Liver (tissue), 9 donors: ENCODE data around the gene CSTPP1. TPM values are rescaled to one million over a fixed set of nuclear protein-coding genes. Genes with fewer than 3 reads are reported as not detected.

Experiments
- DNase-seq: peaks from one replicate; pipeline ENCODE4 v3.0.0-alpha.2; 2017; ENCODE audit warnings: low spot score
- H3K27ac ChIP-seq, 2 donors: one replicate each; pipeline ENCODE4 v1.7.0; 2013; ENCODE audit warnings: inconsistent platforms in 2 of 2, low read length in 2 of 2, control low read depth in 1 of 2, low read depth in 1 of 2, mild to moderate bottlenecking in 1 of 2
- H3K27me3 ChIP-seq, 4 donors: one replicate each; pipeline versions ENCODE4 v1.6.1 to v1.7.0; 2013; ENCODE audit warnings: low read length in 3 of 4, inconsistent platforms in 1 of 4, mild to moderate bottlenecking in 1 of 4, moderate library complexity in 1 of 4; ENCODE audit not compliant: control insufficient read depth in 4 of 4, insufficient read depth in 4 of 4
- H3K36me3 ChIP-seq, 4 donors: one replicate each; pipeline versions ENCODE4 v1.6.1 to v1.7.0; 2013; ENCODE audit warnings: low read length in 3 of 4, mild to moderate bottlenecking in 3 of 4, low read depth in 1 of 4, moderate library complexity in 1 of 4; ENCODE audit not compliant: control insufficient read depth in 4 of 4, insufficient read depth in 3 of 4
- H3K4me1 ChIP-seq, 4 donors: one replicate each; pipeline versions ENCODE4 v1.6.1 to v1.7.0; 2013; ENCODE audit warnings: low read length in 3 of 4, mild to moderate bottlenecking in 3 of 4, moderate library complexity in 1 of 4; ENCODE audit not compliant: control insufficient read depth in 4 of 4, insufficient read depth in 4 of 4
- H3K4me3 ChIP-seq, 3 donors: one replicate each; pipeline versions ENCODE4 v1.6.1 to v1.7.0; 2013; ENCODE audit warnings: low read length in 3 of 3, control low read depth in 1 of 3, low read depth in 1 of 3, mild to moderate bottlenecking in 1 of 3
- H3K9ac ChIP-seq, 2 donors: one replicate each; pipeline ENCODE4 v1.7.0; 2013; ENCODE audit warnings: low read length in 2 of 2, mild to moderate bottlenecking in 2 of 2, moderate library complexity in 2 of 2, control low read depth in 1 of 2, low read depth in 1 of 2
- H3K9me3 ChIP-seq, 4 donors: one replicate each; pipeline versions ENCODE4 v1.6.1 to v1.7.0; 2013; ENCODE audit warnings: low read length in 3 of 4; ENCODE audit not compliant: control insufficient read depth in 4 of 4
- EGR1 ChIP-seq, 2 donors: IDR thresholded peaks; 2 replicates each; pipeline ENCODE4 v1.6.1; 2016 to 2018; ENCODE audit warnings: antibody characterized with exemption in 2 of 2, low read depth in 2 of 2
- FOXA1 ChIP-seq: IDR thresholded peaks from 2 replicates; pipeline ENCODE4 v1.6.1; 2016; ENCODE audit warnings: antibody characterized with exemption
- FOXA2 ChIP-seq: IDR thresholded peaks from 2 replicates; pipeline ENCODE4 v1.6.1; 2016; ENCODE audit warnings: antibody characterized with exemption
- GABPA ChIP-seq, 2 donors: IDR thresholded peaks in 1 of 2; conservative IDR thresholded peaks in 1 of 2; 2 replicates each; pipeline ENCODE4 v1.6.1; 2016; ENCODE audit warnings: antibody characterized with exemption in 2 of 2, mild to moderate bottlenecking in 1 of 2, moderate library complexity in 1 of 2
- HNF4A ChIP-seq, 2 donors: conservative IDR thresholded peaks; 2 replicates each; pipeline ENCODE4 v1.6.1; 2016; ENCODE audit warnings: antibody characterized with exemption in 2 of 2, mild to moderate bottlenecking in 2 of 2
- HNF4G ChIP-seq: IDR thresholded peaks from 2 replicates; pipeline ENCODE4 v1.6.1; 2016; ENCODE audit warnings: antibody characterized with exemption
- JUND ChIP-seq, 2 donors: IDR thresholded peaks; 2 replicates each; pipeline ENCODE4 v1.6.1; 2016; ENCODE audit warnings: antibody characterized with exemption in 2 of 2
- NR2F2 ChIP-seq: IDR thresholded peaks from 2 replicates; pipeline ENCODE4 v1.6.1; 2016; ENCODE audit warnings: antibody characterized with exemption
- RAD21 ChIP-seq, 2 donors: IDR thresholded peaks; 2 replicates each; pipeline ENCODE4 v1.6.1; 2016; ENCODE audit warnings: antibody characterized with exemption in 2 of 2, mild to moderate bottlenecking in 2 of 2
- RXRA ChIP-seq, 2 donors: IDR thresholded peaks; 2 replicates each; pipeline ENCODE4 v1.6.1; 2017 to 2018; ENCODE audit warnings: antibody characterized with exemption in 2 of 2, mild to moderate bottlenecking in 1 of 2
- SP1 ChIP-seq: IDR thresholded peaks from 2 replicates; pipeline ENCODE4 v1.6.1; 2018; ENCODE audit warnings: antibody characterized with exemption, mild to moderate bottlenecking
- TAF1 ChIP-seq: conservative IDR thresholded peaks from 2 replicates; pipeline ENCODE4 v1.6.1; 2016; ENCODE audit warnings: antibody characterized with exemption, mild to moderate bottlenecking
- YY1 ChIP-seq: IDR thresholded peaks from 2 replicates; pipeline ENCODE4 v1.6.1; 2016; ENCODE audit warnings: antibody characterized with exemption, mild to moderate bottlenecking
- WGBS: extraction: QIAGEN DNeasy Blood & Tissue Kit; methylation state at CpG from one replicate; pipeline ENCODE4 v1.1.7; 2013; 5-methylcytosine and 5-hydroxymethylcytosine counted together
- polyA plus RNA-seq, 2 donors: library from polyadenylated mRNA; stranded (reverse) in 1 of 2; unstranded in 1 of 2; fragments of 200-250 nt in 1 of 2; fragments of >200 nt in 1 of 2; fragmentation: Nextera tagmentation in 1 of 2; extraction: Ambion mirVana in 1 of 2; gene quantifications; one replicate each; pipeline versions ENCODE4 v1.2.1 to v1.2.3, GENCODE V29; 2013 to 2015
- total RNA-seq, 2 donors: library from RNA; depleted of rRNA; stranded (reverse); fragments of >200 nt; gene quantifications; one replicate each; pipeline ENCODE4 v1.2.3, GENCODE V29; 2014
- TF ChIP-seq, protein P1 (sequence below): IDR thresholded peaks from 2 replicates; pipeline ENCODE4 v1.6.1; 2016; ENCODE audit warnings: antibody characterized with exemption
- TF ChIP-seq, protein P2 (sequence below): IDR thresholded peaks from 2 replicates; pipeline ENCODE4 v1.6.1; 2016; ENCODE audit warnings: antibody characterized with exemption
- TF ChIP-seq, protein P3 (sequence below): fragments of 150-350 bp; IDR thresholded peaks from 2 replicates; pipeline ENCODE4 v1.5.1; 2017; ENCODE audit warnings: improper control_type of control experiment, low read depth, low read length; ENCODE audit not compliant: missing input control
- TF ChIP-seq, protein P4 (sequence below): IDR thresholded peaks from 2 replicates; pipeline ENCODE4 v1.6.1; 2016; ENCODE audit warnings: antibody characterized with exemption
- TF ChIP-seq, protein P5 (sequence below): IDR thresholded peaks from 2 replicates; pipeline ENCODE4 v1.6.1; 2016; ENCODE audit warnings: antibody characterized with exemption, mild to moderate bottlenecking
- donor health status: healthy.
- donor health status: healthy.
- donor health status: healthy.
- donor health status: healthy.
- donor health status: healthy.

Gene CSTPP1
- total and polyA plus RNA-seq, 4 donors: 5.4 to 6.6 (median 5.7) TPM

DNA sequence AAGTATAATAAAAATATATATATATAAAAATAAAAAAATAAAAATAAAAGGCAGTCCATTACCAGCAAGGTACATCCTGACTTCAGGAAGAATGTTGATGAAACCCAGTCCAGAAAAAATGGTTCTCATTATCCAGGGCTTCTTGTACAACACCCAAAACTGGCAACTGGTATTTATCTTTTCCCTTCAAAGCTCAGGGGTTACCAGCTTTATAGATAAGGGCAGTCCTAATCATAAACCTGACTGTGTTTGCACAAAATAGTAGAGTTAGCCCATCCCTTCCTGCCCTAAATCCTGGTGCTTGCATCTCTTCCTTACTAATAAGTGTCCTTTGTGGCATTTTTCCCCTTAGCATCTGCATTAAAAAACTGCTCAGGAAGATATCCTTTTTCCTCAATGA is 97.5 kb downstream of the CSTPP1 start:
- no peaks in the 10 kb centered on the region for H3K27me3 ChIP-seq
- no peaks in the 10 kb centered on the region for H3K4me1 ChIP-seq
- H3K4me3 ChIP-seq: no peak overlapping the region
- no peak overlapping the region for H3K27ac ChIP-seq
- no peak for TF ChIP-seq RAD21 (IDR thresholded peaks at IDR 0.05)
- no peak for TF ChIP-seq HNF4A (conservative IDR thresholded peaks at IDR 0.05)
- TF ChIP-seq YY1: no peak
- TF ChIP-seq SP1: no peak
- no peak for TF ChIP-seq FOXA2
- TF ChIP-seq RXRA (IDR thresholded peaks at IDR 0.05): no peak
- TF ChIP-seq GABPA (IDR thresholded peaks at IDR 0.05 in 1 of 2, conservative IDR thresholded peaks at IDR 0.05 in 1 of 2): no peak
- no peak for TF ChIP-seq TAF1
- TF ChIP-seq, protein P1, sequence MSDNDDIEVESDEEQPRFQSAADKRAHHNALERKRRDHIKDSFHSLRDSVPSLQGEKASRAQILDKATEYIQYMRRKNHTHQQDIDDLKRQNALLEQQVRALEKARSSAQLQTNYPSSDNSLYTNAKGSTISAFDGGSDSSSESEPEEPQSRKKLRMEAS: no peak
- TF ChIP-seq, protein P2, sequence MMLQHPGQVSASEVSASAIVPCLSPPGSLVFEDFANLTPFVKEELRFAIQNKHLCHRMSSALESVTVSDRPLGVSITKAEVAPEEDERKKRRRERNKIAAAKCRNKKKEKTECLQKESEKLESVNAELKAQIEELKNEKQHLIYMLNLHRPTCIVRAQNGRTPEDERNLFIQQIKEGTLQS: no peak
- TF ChIP-seq JUND (IDR thresholded peaks at IDR 0.05): no peak
- no peak for TF ChIP-seq NR2F2
- TF ChIP-seq FOXA1: no peak
- TF ChIP-seq, protein P3, sequence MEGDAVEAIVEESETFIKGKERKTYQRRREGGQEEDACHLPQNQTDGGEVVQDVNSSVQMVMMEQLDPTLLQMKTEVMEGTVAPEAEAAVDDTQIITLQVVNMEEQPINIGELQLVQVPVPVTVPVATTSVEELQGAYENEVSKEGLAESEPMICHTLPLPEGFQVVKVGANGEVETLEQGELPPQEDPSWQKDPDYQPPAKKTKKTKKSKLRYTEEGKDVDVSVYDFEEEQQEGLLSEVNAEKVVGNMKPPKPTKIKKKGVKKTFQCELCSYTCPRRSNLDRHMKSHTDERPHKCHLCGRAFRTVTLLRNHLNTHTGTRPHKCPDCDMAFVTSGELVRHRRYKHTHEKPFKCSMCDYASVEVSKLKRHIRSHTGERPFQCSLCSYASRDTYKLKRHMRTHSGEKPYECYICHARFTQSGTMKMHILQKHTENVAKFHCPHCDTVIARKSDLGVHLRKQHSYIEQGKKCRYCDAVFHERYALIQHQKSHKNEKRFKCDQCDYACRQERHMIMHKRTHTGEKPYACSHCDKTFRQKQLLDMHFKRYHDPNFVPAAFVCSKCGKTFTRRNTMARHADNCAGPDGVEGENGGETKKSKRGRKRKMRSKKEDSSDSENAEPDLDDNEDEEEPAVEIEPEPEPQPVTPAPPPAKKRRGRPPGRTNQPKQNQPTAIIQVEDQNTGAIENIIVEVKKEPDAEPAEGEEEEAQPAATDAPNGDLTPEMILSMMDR: no peak
- TF ChIP-seq, protein P4, sequence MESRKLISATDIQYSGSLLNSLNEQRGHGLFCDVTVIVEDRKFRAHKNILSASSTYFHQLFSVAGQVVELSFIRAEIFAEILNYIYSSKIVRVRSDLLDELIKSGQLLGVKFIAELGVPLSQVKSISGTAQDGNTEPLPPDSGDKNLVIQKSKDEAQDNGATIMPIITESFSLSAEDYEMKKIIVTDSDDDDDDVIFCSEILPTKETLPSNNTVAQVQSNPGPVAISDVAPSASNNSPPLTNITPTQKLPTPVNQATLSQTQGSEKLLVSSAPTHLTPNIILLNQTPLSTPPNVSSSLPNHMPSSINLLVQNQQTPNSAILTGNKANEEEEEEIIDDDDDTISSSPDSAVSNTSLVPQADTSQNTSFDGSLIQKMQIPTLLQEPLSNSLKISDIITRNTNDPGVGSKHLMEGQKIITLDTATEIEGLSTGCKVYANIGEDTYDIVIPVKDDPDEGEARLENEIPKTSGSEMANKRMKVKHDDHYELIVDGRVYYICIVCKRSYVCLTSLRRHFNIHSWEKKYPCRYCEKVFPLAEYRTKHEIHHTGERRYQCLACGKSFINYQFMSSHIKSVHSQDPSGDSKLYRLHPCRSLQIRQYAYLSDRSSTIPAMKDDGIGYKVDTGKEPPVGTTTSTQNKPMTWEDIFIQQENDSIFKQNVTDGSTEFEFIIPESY: no peak
- TF ChIP-seq HNF4G: no peak
- TF ChIP-seq, protein P5, sequence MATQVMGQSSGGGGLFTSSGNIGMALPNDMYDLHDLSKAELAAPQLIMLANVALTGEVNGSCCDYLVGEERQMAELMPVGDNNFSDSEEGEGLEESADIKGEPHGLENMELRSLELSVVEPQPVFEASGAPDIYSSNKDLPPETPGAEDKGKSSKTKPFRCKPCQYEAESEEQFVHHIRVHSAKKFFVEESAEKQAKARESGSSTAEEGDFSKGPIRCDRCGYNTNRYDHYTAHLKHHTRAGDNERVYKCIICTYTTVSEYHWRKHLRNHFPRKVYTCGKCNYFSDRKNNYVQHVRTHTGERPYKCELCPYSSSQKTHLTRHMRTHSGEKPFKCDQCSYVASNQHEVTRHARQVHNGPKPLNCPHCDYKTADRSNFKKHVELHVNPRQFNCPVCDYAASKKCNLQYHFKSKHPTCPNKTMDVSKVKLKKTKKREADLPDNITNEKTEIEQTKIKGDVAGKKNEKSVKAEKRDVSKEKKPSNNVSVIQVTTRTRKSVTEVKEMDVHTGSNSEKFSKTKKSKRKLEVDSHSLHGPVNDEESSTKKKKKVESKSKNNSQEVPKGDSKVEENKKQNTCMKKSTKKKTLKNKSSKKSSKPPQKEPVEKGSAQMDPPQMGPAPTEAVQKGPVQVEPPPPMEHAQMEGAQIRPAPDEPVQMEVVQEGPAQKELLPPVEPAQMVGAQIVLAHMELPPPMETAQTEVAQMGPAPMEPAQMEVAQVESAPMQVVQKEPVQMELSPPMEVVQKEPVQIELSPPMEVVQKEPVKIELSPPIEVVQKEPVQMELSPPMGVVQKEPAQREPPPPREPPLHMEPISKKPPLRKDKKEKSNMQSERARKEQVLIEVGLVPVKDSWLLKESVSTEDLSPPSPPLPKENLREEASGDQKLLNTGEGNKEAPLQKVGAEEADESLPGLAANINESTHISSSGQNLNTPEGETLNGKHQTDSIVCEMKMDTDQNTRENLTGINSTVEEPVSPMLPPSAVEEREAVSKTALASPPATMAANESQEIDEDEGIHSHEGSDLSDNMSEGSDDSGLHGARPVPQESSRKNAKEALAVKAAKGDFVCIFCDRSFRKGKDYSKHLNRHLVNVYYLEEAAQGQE: no peak
- H3K36me3 ChIP-seq: no peaks in the 10 kb centered on the region
- H3K9me3 ChIP-seq: no peaks in the 10 kb centered on the region
- DNase-seq: no peak
- H3K9ac ChIP-seq: no peak overlapping the region

DNA sequence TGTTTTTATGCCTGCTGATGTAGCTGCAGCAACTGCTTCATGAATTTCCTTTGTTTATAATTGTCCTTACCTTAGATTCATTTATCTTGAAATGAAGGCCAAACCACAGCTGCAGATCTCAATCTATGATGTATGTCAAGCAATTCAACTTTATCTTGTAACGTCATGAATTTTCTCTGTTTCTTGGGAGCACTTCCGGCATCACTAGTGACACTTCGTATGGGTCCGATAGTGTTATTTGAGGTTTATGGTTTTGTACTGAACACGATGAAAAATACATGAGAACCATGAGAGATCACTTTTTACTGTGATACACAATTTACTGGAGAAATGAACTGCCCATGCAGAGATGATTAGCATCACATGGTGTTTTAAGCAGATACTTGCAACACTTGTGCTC is 98.5 kb downstream of the CSTPP1 start:
- no peak overlapping the region for H3K4me3 ChIP-seq
- DNase-seq: no peak
- 95% methylated on average over 5 of the region's 5 CpGs for WGBS
- no peak for TF ChIP-seq HNF4G
- TF ChIP-seq EGR1 (IDR thresholded peaks at IDR 0.05; ENCODE audit: low read depth in 2 of 2): no peak
- TF ChIP-seq, protein P4: no peak
- TF ChIP-seq, protein P1: no peak
- TF ChIP-seq JUND (IDR thresholded peaks at IDR 0.05): no peak
- TF ChIP-seq RXRA (IDR thresholded peaks at IDR 0.05): no peak
- TF ChIP-seq HNF4A (conservative IDR thresholded peaks at IDR 0.05): no peak
- TF ChIP-seq GABPA (IDR thresholded peaks at IDR 0.05 in 1 of 2, conservative IDR thresholded peaks at IDR 0.05 in 1 of 2): no peak
- TF ChIP-seq TAF1: no peak
- no peak for TF ChIP-seq FOXA2
- TF ChIP-seq YY1: no peak
- no peak for TF ChIP-seq FOXA1
- no peak for TF ChIP-seq RAD21 (IDR thresholded peaks at IDR 0.05)
- no peak for TF ChIP-seq SP1
- TF ChIP-seq, protein P5: no peak

More for the DNA sequence above, 98.5 kb downstream of the CSTPP1 start:
- no peak overlapping the region for H3K9ac ChIP-seq
- H3K9me3 ChIP-seq: no peaks in the 10 kb centered on the region
- H3K27ac ChIP-seq: no peak overlapping the region
- no peaks in the 10 kb centered on the region for H3K4me1 ChIP-seq
- no peaks in the 10 kb centered on the region for H3K27me3 ChIP-seq
- no peaks in the 10 kb centered on the region for H3K36me3 ChIP-seq
